GM23338 (cell line): ENCODE results near the gene CNPY2.

Source experiments
- EZH2 ChIP-seq: fragments of 200-600 bp; sonication (generic); IDR thresholded peaks from one replicate; pipeline ENCODE4 v1.8.0; 2017; ENCODE audit warnings: antibody characterized with exemption, mild to moderate bottlenecking, low read depth; ENCODE audit not compliant: unreplicated experiment
- EZH2phosphoT487 ChIP-seq: fragments of 200-600 bp; sonication (generic); IDR thresholded peaks from one replicate; pipeline ENCODE4 v1.8.1; 2018; ENCODE audit warnings: antibody characterized with exemption; ENCODE audit not compliant: unreplicated experiment
- JUNB ChIP-seq: IDR thresholded peaks from one replicate; pipeline ENCODE4 v1.6.1; 2016; ENCODE audit warnings: antibody characterized with exemption; ENCODE audit not compliant: unreplicated experiment
- POLR2AphosphoS5 ChIP-seq: IDR thresholded peaks from 2 replicates; pipeline ENCODE4 v1.6.1; 2016; ENCODE audit warnings: antibody characterized with exemption, low read depth
- REST ChIP-seq: IDR thresholded peaks from one replicate; pipeline ENCODE4 v1.6.1; 2018; ENCODE audit warnings: antibody characterized with exemption; ENCODE audit not compliant: unreplicated experiment
- ZNF114 ChIP-seq: fragments of 250-450 bp; sonication (Bioruptor Pico); IDR thresholded peaks from 2 replicates; pipeline ENCODE4 v1.5.0; 2020; ENCODE audit warnings: mild to moderate bottlenecking, moderate library complexity
- TF ChIP-seq, protein P1 (sequence below), 2 experiments: fragments of 200-600 bp in 1 of 2; sonication (generic) in 1 of 2; conservative IDR thresholded peaks; 2 replicates each; pipeline versions ENCODE4 v1.5.1 to v1.6.1; 2016 to 2017; ENCODE audit warnings: antibody characterized with exemption in 2 of 2, low read depth in 2 of 2, mild to moderate bottlenecking in 2 of 2, moderate library complexity in 1 of 2

GRCh38 chr12:56278905-56279304, 36.9 kb downstream of the CNPY2 start:
- TF ChIP-seq EZH2 (no peak), POLR2AphosphoS5 (no peak), JUNB (no peak), EZH2phosphoT487 (no peak), REST (no peak), ZNF114 (CRISPR knock-in tag) (no peak)
- TF ChIP-seq, protein P1, sequence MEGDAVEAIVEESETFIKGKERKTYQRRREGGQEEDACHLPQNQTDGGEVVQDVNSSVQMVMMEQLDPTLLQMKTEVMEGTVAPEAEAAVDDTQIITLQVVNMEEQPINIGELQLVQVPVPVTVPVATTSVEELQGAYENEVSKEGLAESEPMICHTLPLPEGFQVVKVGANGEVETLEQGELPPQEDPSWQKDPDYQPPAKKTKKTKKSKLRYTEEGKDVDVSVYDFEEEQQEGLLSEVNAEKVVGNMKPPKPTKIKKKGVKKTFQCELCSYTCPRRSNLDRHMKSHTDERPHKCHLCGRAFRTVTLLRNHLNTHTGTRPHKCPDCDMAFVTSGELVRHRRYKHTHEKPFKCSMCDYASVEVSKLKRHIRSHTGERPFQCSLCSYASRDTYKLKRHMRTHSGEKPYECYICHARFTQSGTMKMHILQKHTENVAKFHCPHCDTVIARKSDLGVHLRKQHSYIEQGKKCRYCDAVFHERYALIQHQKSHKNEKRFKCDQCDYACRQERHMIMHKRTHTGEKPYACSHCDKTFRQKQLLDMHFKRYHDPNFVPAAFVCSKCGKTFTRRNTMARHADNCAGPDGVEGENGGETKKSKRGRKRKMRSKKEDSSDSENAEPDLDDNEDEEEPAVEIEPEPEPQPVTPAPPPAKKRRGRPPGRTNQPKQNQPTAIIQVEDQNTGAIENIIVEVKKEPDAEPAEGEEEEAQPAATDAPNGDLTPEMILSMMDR (conservative IDR thresholded peaks at IDR 0.05; ENCODE audit: low read depth in 2 of 2), result no peak
